Left lobe of liver (tissue), 2 donors: Measurements from ENCODE around the gene TNS4. TPM values are rescaled to one million over a fixed set of nuclear protein-coding genes. Genes with fewer than 3 reads are reported as not detected.
"Not testable (repeated sequence)": the region's sequence is repeated elsewhere in the genome, so short reads cannot be mapped to it uniquely, and the experiment has no call there.

ENCODE experiments used
- ATAC-seq: fragments of 200-7000 bp; cut with Tn5 transposase; one replicate; pipeline ENCODE4 v1.9.1; 2020; ENCODE audit warnings: mild to moderate bottlenecking, moderate library complexity
- DNase-seq: peaks from one replicate; pipeline ENCODE4 v3.0.0-alpha.2; 2020; ENCODE audit warnings: low spot score
- total RNA-seq: library from RNA; stranded (reverse); gene quantifications from one replicate; pipeline ENCODE4 v1.2.1, GENCODE V29; 2021
- donor health status: DM: no; HTN: no; CAD: no; lungs with moderate emphysema.
- donor health status: DM: no; HTN: yes; CAD: no.

TNS4 gene, protein sequence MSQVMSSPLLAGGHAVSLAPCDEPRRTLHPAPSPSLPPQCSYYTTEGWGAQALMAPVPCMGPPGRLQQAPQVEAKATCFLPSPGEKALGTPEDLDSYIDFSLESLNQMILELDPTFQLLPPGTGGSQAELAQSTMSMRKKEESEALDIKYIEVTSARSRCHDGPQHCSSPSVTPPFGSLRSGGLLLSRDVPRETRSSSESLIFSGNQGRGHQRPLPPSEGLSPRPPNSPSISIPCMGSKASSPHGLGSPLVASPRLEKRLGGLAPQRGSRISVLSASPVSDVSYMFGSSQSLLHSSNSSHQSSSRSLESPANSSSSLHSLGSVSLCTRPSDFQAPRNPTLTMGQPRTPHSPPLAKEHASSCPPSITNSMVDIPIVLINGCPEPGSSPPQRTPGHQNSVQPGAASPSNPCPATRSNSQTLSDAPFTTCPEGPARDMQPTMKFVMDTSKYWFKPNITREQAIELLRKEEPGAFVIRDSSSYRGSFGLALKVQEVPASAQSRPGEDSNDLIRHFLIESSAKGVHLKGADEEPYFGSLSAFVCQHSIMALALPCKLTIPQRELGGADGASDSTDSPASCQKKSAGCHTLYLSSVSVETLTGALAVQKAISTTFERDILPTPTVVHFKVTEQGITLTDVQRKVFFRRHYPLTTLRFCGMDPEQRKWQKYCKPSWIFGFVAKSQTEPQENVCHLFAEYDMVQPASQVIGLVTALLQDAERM
- total RNA-seq = 0.13 TPM

DNA sequence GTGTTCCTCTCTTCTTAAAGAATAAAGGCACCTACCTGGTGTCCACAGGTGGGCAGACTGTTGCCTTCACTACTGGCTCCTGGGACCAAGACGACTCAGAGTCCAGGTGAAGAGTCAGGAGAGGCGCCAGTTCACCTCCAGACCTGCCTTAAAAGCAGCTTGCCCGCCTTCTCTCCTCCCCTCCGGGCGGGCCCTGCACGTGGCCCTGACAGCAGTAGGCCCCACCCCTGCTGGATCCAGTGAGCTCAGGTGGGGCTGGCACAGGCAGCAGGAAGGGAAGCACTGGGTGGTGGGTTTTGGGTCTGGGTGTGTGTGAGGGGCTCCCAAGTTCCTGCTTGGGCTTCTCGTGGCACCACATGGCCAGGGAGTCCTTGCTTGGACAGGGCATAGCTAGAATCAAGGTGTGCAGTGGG, at the start of gene TNS4:
Gene TNS4, minus strand, starts transcription at position 125 of the 413 bp plus-strand sequence. CDS start 5,198 bp downstream, outside the sequence.
- DNase-seq = no peak
- no peak for ATAC-seq

DNA sequence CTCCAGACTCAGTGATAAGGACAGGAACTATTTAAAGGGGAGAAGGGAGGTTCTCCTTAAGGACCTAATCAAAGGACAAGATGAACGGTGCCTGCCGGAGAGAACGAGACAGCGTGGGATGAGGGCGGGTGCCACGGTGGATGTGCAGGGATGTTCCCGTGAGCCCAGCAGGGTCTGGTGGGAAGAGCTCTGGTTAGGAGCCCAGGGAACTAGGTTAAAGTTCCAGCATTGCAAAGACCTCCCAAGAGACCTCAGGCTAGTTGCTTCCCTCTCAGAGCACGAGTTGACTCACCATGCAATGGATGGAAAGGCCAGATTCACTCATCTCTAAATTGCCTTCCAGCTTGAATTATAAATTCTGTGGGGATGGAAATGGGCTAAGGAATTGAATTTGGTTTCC, 49.2 kb upstream of the TNS4 start:
- DNase-seq = peak; percentile 35
- no peak for ATAC-seq

- peak; percentile 94 for DNase-seq
- ATAC-seq = peak; percentile 68
Observed at GRCh38 chr17:40548982-40549685, 47.7 kb upstream of the TNS4 start.

DNA sequence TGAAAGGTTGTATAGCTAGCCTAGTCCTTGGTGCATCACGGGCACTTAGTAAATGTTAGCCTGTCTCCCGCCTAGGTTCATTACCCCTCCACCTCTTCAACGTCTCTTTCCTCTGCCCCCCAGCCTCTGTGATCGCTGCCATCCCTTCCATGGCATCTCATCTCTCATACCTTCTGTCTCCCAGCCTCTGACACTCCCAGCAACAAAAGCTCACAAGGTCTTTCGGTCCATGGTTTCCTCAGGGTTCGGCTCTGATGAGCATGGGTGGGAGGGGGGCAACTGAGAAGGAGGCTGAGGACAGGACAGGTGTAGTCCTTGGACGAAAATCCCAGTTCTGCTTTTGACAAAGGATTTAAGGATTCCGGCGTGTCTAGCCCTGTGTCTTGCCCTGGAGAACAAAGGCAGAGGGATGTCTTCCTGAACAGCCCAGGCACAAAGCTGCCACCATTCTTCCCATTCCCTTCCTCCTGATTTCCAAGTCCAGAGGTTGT, 47.1 kb upstream of the TNS4 start:
- no peak for DNase-seq
- ATAC-seq = no peak

DNA sequence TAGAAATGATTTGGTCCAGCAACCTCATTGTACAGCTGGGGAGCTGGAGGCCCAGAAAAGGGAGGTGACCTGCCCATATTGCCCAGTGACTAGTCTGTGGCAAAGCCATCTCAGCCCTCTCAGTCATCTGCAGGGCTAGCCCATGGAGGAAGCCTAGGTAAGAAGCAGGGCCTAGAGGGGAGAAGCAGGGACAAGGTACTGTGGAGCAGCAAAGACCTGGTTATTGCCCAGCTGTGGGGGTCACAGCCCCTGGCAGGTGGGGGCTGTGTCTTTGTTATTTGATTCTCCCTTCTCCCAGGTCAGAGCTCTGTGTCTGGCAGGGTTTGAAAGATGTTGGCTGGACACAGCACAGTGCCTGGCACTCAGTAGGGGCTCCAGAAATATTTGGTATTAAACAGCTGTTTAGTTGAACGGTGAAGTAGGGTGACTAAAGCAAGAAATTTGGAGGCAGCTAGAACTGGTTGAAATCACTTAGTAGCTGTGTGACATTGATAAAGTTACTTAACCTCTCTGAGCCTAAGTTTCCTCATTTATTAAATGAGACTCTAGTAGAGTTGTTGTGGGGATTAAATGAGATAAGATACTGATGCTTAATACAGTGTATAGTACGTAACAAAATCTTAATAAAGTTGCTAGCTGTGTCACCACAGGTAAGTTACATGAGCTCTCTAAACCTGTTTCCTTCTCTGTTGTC, 46.5 kb upstream of the TNS4 start:
- no peak for ATAC-seq
- no peak for DNase-seq

DNA sequence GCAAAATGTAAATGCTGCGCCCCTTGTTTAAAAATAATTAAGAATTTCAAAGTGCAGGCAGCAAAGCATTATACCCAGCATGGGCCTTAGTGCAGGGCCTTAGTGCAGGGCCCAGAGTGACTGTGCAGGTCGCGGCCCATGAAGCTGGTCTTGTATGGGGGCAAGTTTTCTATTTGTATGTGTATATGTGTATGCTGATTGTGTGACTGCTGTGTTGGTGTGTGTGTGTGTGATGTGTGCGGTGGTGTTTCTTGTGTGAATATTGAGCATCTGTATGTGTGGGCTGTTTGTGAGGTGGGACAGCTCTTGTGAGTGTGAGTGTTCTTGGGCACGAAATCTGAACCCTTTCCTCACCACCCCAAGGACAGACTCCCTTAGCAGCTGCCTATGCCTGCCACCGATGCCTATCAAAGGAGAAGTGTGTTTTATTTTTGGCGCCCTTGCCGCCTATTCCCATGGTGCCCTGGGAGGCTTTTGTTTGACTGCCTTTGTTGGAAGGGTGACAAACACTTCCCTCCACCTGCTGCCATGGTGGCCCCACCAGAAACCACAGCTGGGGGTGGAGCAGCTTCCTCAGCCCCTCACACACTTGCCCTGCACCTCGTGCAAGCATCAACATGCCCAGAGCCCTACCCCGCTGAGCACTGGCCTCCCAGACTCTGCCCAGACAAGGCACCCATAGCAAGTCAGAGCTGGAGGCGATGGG, 45.8 kb upstream of the TNS4 start:
- ATAC-seq (peak; percentile 4), DNase-seq (peak; percentile 59)

GRCh38 chr17:40546497-40546896, 45.1 kb upstream of the TNS4 start:
- not testable (repeated sequence) for ATAC-seq

DNA sequence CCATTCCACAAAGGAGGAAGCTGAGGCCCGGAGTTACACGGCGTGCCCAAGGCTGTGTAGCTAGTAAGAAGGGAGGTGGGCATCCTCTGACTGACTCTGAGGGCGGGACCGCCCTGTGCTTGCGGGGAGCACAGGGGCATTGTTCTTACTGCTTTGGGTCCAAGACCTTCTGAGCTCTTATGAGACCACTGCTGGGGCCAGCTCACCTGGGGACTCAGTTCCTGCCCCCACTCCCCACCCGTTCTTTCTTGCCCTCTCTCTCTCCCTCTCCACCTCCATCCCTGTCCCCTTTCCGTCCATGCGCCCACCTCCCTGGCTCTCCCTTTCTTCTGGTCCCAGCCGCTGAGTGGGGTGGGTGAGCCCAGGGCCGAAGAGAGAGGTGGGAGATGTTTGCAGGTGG, 44.2 kb upstream of the TNS4 start:
- peak; percentile 39 for DNase-seq
- ATAC-seq = no peak

More at GRCh38 chr17:40546497-40546896, 45.1 kb upstream of the TNS4 start:
- not testable (repeated sequence) for DNase-seq

DNA sequence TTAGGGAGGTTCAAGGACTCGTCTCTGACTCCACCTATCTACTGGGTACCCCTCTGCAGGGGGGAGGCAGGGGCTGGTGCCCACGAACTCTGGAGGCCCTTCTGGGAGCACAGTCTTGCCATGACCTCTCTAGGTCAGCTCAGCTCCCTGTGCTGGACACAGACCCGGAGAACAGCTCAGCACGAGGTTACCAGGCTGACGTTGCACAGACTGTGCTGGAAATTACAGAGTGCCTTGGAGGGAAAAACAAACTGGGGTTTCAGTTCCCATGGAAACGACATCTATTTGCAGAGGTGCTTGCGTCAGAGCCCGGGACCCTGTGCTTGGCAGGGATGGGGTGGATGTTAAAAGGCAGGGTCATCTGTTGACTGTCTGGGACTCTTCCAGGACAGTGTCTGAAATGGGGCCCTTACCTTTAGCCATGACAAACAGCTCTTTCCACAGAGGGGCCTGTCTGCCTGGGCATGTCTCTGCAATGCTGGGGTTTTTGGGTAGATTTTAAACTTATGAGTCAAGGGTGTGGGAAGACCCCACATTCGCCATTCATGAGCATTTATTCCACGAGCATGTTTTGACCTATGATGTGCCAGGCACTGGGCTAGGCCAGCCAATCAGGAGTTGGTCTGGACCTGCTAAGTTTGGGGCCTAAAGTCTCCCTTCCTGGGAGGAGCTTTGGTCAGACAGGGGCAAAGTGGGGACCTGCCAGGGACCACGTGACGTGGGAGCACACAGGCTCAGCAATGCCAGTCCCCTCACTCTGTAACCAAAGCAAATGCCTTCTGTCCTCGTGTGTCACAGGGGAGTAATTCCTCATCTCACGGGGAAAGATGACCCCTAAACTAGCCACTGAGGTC, 41.4 kb upstream of the TNS4 start:
- DNase-seq (peak; percentile 96), ATAC-seq (peak; percentile 66)

GRCh38 chr17:40541873-40542557, 40.6 kb upstream of the TNS4 start:
- DNase-seq = no peak
- ATAC-seq = no peak

DNA sequence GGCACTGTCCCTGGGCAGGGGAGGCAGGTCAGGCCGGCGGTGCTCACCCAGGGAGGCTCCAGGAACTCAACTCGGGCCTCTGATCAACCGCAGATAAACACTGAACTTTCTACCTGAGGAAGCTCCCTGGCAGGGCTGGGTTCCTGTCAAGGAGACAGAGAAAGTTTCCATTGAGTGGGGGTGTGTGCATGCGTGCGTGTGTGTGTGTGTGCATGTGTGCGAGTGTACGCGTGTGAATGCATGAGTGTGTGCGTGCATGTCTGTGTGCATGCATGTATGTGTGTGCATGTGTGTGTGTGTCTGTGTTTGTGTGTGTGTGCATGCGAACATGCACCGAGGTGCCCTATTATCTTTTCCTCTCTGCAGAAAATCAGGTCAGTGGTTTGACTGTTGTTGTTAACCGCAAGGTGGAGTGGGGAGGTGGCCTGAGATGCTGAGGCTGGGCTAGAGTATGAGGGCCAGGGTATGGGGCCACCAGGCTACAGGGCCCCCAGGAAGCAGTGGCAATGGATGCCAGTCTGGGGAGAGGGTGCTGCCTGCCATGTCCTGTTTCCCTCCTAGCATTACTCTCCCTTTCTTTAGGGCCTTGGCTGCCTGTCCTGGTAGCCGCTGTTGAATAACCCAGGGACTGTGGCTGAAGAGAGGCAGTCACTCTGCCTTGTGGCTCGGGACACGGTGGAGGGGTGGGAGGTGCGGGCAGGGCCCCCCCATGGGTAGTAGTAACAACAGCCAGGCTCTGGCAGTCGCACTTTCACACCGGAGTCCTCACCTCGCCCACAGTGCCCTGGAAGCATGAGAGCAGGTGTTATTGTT, 39.8 kb upstream of the TNS4 start:
- no peak for DNase-seq

GRCh38 chr17:40540448-40540847, 39.0 kb upstream of the TNS4 start:
- ATAC-seq (no peak), DNase-seq (no peak)

More for the DNA sequence above, 39.8 kb upstream of the TNS4 start:
- no peak for ATAC-seq

- DNase-seq (peak; percentile 73), ATAC-seq (peak; percentile 43)
Observed at GRCh38 chr17:40539711-40540411, 38.4 kb upstream of the TNS4 start.

GRCh38 chr17:40538936-40539705, 37.7 kb upstream of the TNS4 start:
- DNase-seq (no peak), ATAC-seq (no peak)

DNA sequence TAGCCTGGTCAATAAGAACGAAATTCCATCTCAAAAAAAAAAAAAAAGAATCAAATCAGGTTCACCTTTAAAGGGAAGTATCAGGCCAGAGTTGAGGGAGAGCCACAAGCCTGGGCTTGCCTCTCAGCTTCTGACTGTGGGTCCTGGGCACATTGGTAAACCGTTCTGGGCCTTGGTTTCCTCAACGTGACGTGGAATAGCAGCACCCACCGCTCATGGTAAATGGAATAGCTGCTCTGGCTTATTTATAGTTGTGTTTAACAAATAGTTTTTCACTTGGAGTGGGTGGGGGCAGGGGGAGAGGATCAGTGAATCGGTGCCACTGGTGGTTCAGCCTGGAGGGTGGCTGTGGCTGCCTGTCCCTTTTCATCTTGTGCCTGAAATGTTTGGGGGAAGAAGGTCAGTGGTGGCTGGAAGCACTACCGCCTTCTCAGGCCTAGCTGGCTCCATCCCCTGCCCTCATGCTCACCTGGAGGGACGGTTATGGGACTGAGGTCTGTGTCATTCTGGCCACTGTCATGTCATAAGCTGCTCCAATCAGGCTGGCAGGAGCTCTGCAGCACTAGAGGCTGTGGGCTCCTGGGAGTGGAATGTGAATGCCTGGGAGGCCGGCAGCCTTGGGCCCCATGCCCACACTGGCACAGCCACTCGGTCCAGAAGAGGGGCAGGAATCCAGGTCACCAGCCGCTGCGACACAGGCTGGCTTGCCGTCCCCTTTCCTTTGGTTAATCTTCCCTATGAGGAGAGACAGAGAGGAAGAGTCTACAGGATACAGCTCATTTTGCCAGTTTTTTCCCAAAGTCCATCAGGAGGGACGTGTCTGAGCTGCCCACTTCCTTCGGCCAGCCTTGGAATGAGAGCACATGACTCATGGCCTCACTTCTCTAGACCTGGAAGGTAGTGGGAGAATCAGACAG, 36.9 kb upstream of the TNS4 start:
- DNase-seq = peak; percentile 96

More for the DNA sequence above, 36.9 kb upstream of the TNS4 start:
- peak; percentile 71 for ATAC-seq
